H1 (cell line): ENCODE measurements around the gene TMEM132A. TPM values are rescaled to one million over a fixed set of nuclear protein-coding genes. Genes with fewer than 3 reads are reported as not detected.

Experiments
- CTCF ChIA-PET: fragments of 300-600 bp; sonication (Branson Sonifier 250); formaldehyde crosslinking; loops from one replicate; lab custom pipeline; 2021; ENCODE audit not compliant: partially characterized antibody; lab: Charles Lee
- POLR2A ChIA-PET: fragments of 300-600 bp; sonication (Branson Sonifier 250); formaldehyde crosslinking; loops from one replicate; lab custom pipeline; 2021; ENCODE audit warnings: inconsistent platforms; ENCODE audit not compliant: partially characterized antibody; lab: Charles Lee
- DNase-seq, 2 experiments: peaks; one replicate each; pipeline versions ENCODE4 v3.0.0 to v3.0.0-alpha.2; 2010 to 2022; ENCODE audit warnings: low spot score in 2 of 2, low read depth in 1 of 2, mixed read lengths in 1 of 2
- FAIRE-seq: peaks from 2 replicates; lab custom pipeline; 2011; peaks lifted over from hg19 to GRCh38; lab: Jason Lieb, UNC
- H2AFZ ChIP-seq: 2 replicates; pipeline ENCODE4 v1.8.1; 2012; ENCODE audit warnings: low read length, inconsistent platforms
- H2AK5ac ChIP-seq: 2 replicates; pipeline ENCODE4 v1.6.1; 2013; ENCODE audit warnings: low read depth, low read length
- H2BK120ac ChIP-seq: replicated peaks from 2 replicates; pipeline ENCODE3; 2013; ENCODE audit warnings: low read depth, low read length, inconsistent platforms
- H2BK12ac ChIP-seq: 2 replicates; pipeline ENCODE4 v1.6.1; 2013; ENCODE audit warnings: low read depth, low read length
- H2BK15ac ChIP-seq: 2 replicates; pipeline ENCODE4 v1.6.1; 2013; ENCODE audit warnings: low read length
- H2BK20ac ChIP-seq: 2 replicates; pipeline ENCODE4 v1.6.1; 2013; ENCODE audit warnings: low read length
- H2BK5ac ChIP-seq: 2 replicates; pipeline ENCODE4 v1.6.1; 2013; ENCODE audit warnings: low read depth, low read length
- H3K14ac ChIP-seq: 2 replicates; pipeline ENCODE4 v1.6.1; 2013; ENCODE audit warnings: inconsistent platforms; ENCODE audit not compliant: insufficient read length
- H3K18ac ChIP-seq: 2 replicates; pipeline ENCODE4 v1.6.1; 2013; ENCODE audit warnings: low read length; ENCODE audit errors: extremely low read depth
- H3K23ac ChIP-seq: 2 replicates; pipeline ENCODE4 v1.6.1; 2013; ENCODE audit warnings: inconsistent platforms; ENCODE audit not compliant: insufficient read length
- H3K23me2 ChIP-seq: 2 replicates; pipeline ENCODE4 v1.6.1; 2013; ENCODE audit warnings: low read depth, low read length
- H3K27ac ChIP-seq: 2 replicates; pipeline ENCODE4 v1.6.1; 2011; ENCODE audit warnings: low read depth, low read length, inconsistent platforms
- H3K27me3 ChIP-seq, 4 experiments: replicated peaks in 1 of 4; 1 replicate in 1 of 4; 2 replicates in 3 of 4; pipeline versions ENCODE4 v1.6.1 to v1.8.1; 2011 to 2013; ENCODE audit warnings: low read length in 3 of 4, mild to moderate bottlenecking in 3 of 4, inconsistent platforms in 2 of 4, mixed read lengths in 2 of 4, moderate library complexity in 1 of 4; ENCODE audit not compliant: control insufficient read depth in 3 of 4, insufficient read depth in 3 of 4; ENCODE audit errors: extremely low read depth in 1 of 4
- H3K36me3 ChIP-seq, 4 experiments: 2 replicates each; pipeline versions ENCODE4 v1.6.1 to v1.8.1; 2011 to 2013; ENCODE audit warnings: mild to moderate bottlenecking in 4 of 4, low read length in 3 of 4, moderate library complexity in 2 of 4, control low read depth in 1 of 4, inconsistent platforms in 1 of 4; ENCODE audit not compliant: insufficient read depth in 4 of 4, control insufficient read depth in 2 of 4
- H3K4ac ChIP-seq: replicated peaks from 2 replicates; pipeline ENCODE3; 2013; ENCODE audit warnings: low read length, low read depth, mixed read lengths, inconsistent platforms; ENCODE audit not compliant: insufficient read length
- H3K4me1 ChIP-seq, 4 experiments: replicated peaks in 1 of 4; 1 replicate in 1 of 4; 2 replicates in 3 of 4; pipeline versions ENCODE4 v1.6.1 to v1.8.1; 2011 to 2013; ENCODE audit warnings: low read length in 3 of 4, inconsistent platforms in 2 of 4, mixed read lengths in 1 of 4; ENCODE audit not compliant: insufficient read depth in 4 of 4, control insufficient read depth in 3 of 4
- H3K4me2 ChIP-seq, 2 experiments: 2 replicates each; pipeline versions ENCODE4 v1.6.1 to v1.8.1; 2011 to 2013; ENCODE audit warnings: low read depth in 2 of 2, low read length in 2 of 2, control low read depth in 1 of 2, inconsistent platforms in 1 of 2, mild to moderate bottlenecking in 1 of 2; ENCODE audit not compliant: insufficient read depth in 1 of 2
- H3K4me3 ChIP-seq, 4 experiments: fragments of 200-600, 300-600 bp in 1 of 4; sonication (generic), shearing (Covaris generic), sonication (Bioruptor Twin) in 1 of 4; 2 replicates each; pipeline versions ENCODE4 v1.5.1 to v1.8.1; 2011 to 2016; ENCODE audit warnings: low read length in 4 of 4, low read depth in 3 of 4, control low read depth in 2 of 4, inconsistent platforms in 2 of 4, mild to moderate bottlenecking in 2 of 4, mixed read lengths in 1 of 4, moderate library complexity in 1 of 4; ENCODE audit not compliant: insufficient read depth in 2 of 4; ENCODE audit errors: extremely low read depth in 1 of 4
- H3K56ac ChIP-seq: replicated peaks from 2 replicates; pipeline ENCODE3; 2013; ENCODE audit warnings: low read depth, mild to moderate bottlenecking, mixed read lengths, low read length, inconsistent platforms; ENCODE audit not compliant: insufficient read length
- H3K79me1 ChIP-seq: 2 replicates; pipeline ENCODE4 v1.6.1; 2013; ENCODE audit warnings: low read depth, low read length, control low read depth
- H3K79me2 ChIP-seq, 2 experiments: 2 replicates each; pipeline versions ENCODE4 v1.6.1 to v1.8.1; 2012 to 2013; ENCODE audit warnings: low read length in 2 of 2, mild to moderate bottlenecking in 2 of 2, inconsistent platforms in 1 of 2; ENCODE audit not compliant: insufficient read depth in 2 of 2, control insufficient read depth in 1 of 2
- H3K9ac ChIP-seq, 4 experiments: replicated peaks in 1 of 4; 1 replicate in 1 of 4; 2 replicates in 3 of 4; pipeline versions ENCODE4 v1.6.1 to v1.8.1; 2011 to 2013; ENCODE audit warnings: low read depth in 3 of 4, low read length in 3 of 4, control low read depth in 2 of 4, mild to moderate bottlenecking in 2 of 4, moderate library complexity in 2 of 4, inconsistent platforms in 1 of 4; ENCODE audit errors: extremely low read depth in 1 of 4
- H3K9me3 ChIP-seq, 2 experiments: 2 replicates each; pipeline versions ENCODE4 v1.6.1 to v1.8.1; 2012 to 2013; ENCODE audit warnings: mild to moderate bottlenecking in 2 of 2, moderate library complexity in 2 of 2, control low read depth in 1 of 2, inconsistent platforms in 1 of 2, low read depth in 1 of 2, low read length in 1 of 2, mixed read lengths in 1 of 2; ENCODE audit not compliant: insufficient read depth in 2 of 2
- H4K20me1 ChIP-seq, 2 experiments: replicated peaks in 1 of 2; 2 replicates each; pipeline versions ENCODE3 to v1.8.1; 2011 to 2013; ENCODE audit warnings: inconsistent platforms in 2 of 2, low read length in 2 of 2, mild to moderate bottlenecking in 1 of 2; ENCODE audit not compliant: insufficient read depth in 2 of 2, control insufficient read depth in 1 of 2
- H4K5ac ChIP-seq: 2 replicates; pipeline ENCODE4 v1.6.1; 2013; ENCODE audit warnings: low read length, low read depth, mixed read lengths, inconsistent platforms; ENCODE audit not compliant: insufficient read length
- H4K8ac ChIP-seq: 2 replicates; pipeline ENCODE4 v1.8.0; 2013; ENCODE audit warnings: mild to moderate bottlenecking, moderate library complexity, low read length, inconsistent platforms; ENCODE audit not compliant: insufficient read depth; ENCODE audit errors: extremely low read depth
- H4K91ac ChIP-seq: replicated peaks from 2 replicates; pipeline ENCODE3; 2013; ENCODE audit warnings: low read length, mixed read lengths, inconsistent platforms; ENCODE audit not compliant: insufficient read length
- ATF2 ChIP-seq: IDR thresholded peaks from 2 replicates; pipeline ENCODE4 v1.6.1; 2012; ENCODE audit warnings: low read length, inconsistent platforms
- CBX5 ChIP-seq: fragments of 300-800, 300-1000 bp; sonication (generic); IDR thresholded peaks from 2 replicates; pipeline ENCODE4 v1.7.1; 2016; ENCODE audit warnings: antibody characterized with exemption, low read length, low read depth
- CBX8 ChIP-seq: fragments of 300-800, 300-1000 bp; sonication (generic); IDR thresholded peaks from 2 replicates; pipeline ENCODE4 v1.7.1; 2016; ENCODE audit warnings: low read depth, low read length, borderline replicate concordance
- CHD1 ChIP-seq: IDR thresholded peaks from 2 replicates; pipeline ENCODE4 v1.6.1; 2012; ENCODE audit warnings: low read depth, low read length, improper control_type of control experiment
- JUND ChIP-seq: IDR thresholded peaks from 2 replicates; pipeline ENCODE4 v1.6.1; 2011; ENCODE audit warnings: mild to moderate bottlenecking, improper control_type of control experiment, low read length
- KDM4A ChIP-seq: IDR thresholded peaks from one replicate; pipeline ENCODE4 v1.7.1; 2012; ENCODE audit warnings: low read depth, mild to moderate bottlenecking, moderate library complexity, low read length, inconsistent platforms; ENCODE audit not compliant: severe bottlenecking
- NANOG ChIP-seq: IDR thresholded peaks from 2 replicates; pipeline ENCODE4 v1.6.1; 2011; ENCODE audit warnings: low read length, low read depth, mild to moderate bottlenecking, inconsistent platforms; ENCODE audit not compliant: insufficient read depth, poor library complexity, severe bottlenecking
- RAD21 ChIP-seq, 2 experiments: IDR thresholded peaks in 1 of 2; conservative IDR thresholded peaks in 1 of 2; 2 replicates each; pipeline ENCODE4 v1.6.1; 2011; ENCODE audit warnings: low read depth in 2 of 2, low read length in 2 of 2, improper control_type of control experiment in 1 of 2, inconsistent platforms in 1 of 2, mild to moderate bottlenecking in 1 of 2, moderate library complexity in 1 of 2
- TAF1 ChIP-seq: IDR thresholded peaks from 2 replicates; pipeline ENCODE4 v1.6.1; 2011; ENCODE audit warnings: mild to moderate bottlenecking, low read depth, low read length
- TBP ChIP-seq: IDR thresholded peaks from 2 replicates; pipeline ENCODE4 v1.6.1; 2011; ENCODE audit warnings: low read depth, low read length, improper control_type of control experiment
- WGBS, 2 experiments: shearing (Covaris generic) in 1 of 2; methylation state at CpG; one replicate each; pipeline versions ENCODE4 v1.1.6 to v1.1.7; 2013 to 2015; ENCODE audit warnings: low lambda C conversion rate in 2 of 2, mixed read lengths in 2 of 2, inconsistent platforms in 1 of 2, low coverage in 1 of 2, missing lambda C conversion rate in 1 of 2; ENCODE audit not compliant: insufficient replicate concordance in 2 of 2, insufficient coverage in 1 of 2, insufficient read length in 1 of 2; ENCODE audit errors: extremely low coverage in 1 of 2, missing lambda C conversion rate in 1 of 2; 5-methylcytosine and 5-hydroxymethylcytosine counted together
- polyA plus RNA-seq, 7 experiments: library from polyadenylated mRNA; depleted of rRNA in 3 of 7; stranded (reverse) in 5 of 7; unstranded in 2 of 7; fragments of >200 nt in 5 of 7; fragments of 200-250 nt in 2 of 7; gene quantifications; 1 replicate in 5 of 7; 2 replicates in 1 of 7; 4 replicates in 1 of 7; pipeline versions ENCODE4 v1.2.1 to v1.2.3, GENCODE V29; 2011 to 2013; ENCODE audit warnings: missing spikeins in 2 of 7, mixed read lengths in 2 of 7
- total RNA-seq: library from RNA; stranded (reverse); fragmentation: NEBNext Ultra II Directional; extraction: Animal tissue kit (Norgen Biotek cat#: 25700); gene quantifications from 2 replicates; pipeline ENCODE4 v1.2.1, GENCODE V29; 2021
- TF ChIP-seq, protein P1 (sequence below): IDR thresholded peaks from 2 replicates; pipeline ENCODE4 v1.6.1; 2012; ENCODE audit warnings: inconsistent platforms

Gene TMEM132A
- total and polyA plus RNA-seq, 2 of the 8 experiments (the other 6 are each of a cell fraction or from before 2014, with no cell fraction given): 46.6 to 97.9 TPM

- Histone ChIP-seq H2BK15ac (no peak overlapping the region), H3K14ac (no peak overlapping the region), H3K23me2 (peaks cover 8% of the 10 kb centered on the region), H3K56ac (no peak overlapping the region), H2BK20ac (no peak overlapping the region), H3K4me2 (no peak overlapping the region), H2AK5ac (no peak overlapping the region), H3K79me2 (peaks cover 5 to 24% of the 10 kb centered on the region in 2 experiments), H3K27ac (no peak overlapping the region), H3K4me3 (no peak overlapping the region), H4K8ac (no peak overlapping the region), H3K27me3 (no peaks in the 10 kb centered on the region; a peak in 1 of 7 replicates), H2AFZ (no peak overlapping the region), H2BK5ac (no peak overlapping the region), H3K4me1 (peaks cover 10 to 27% (median 18%) of the 10 kb centered on the region in 4 experiments), H3K23ac (no peak overlapping the region), H2BK12ac (peak overlapping the region; percentile 13; the same call in 1 of the 2 replicates), H3K9me3 (no peaks in the 10 kb centered on the region), H4K5ac (no peak overlapping the region), H3K9ac (no peak overlapping the region), H4K20me1 (peaks cover 0 to 13% of the 10 kb centered on the region in 2 experiments), H4K91ac (no peak overlapping the region), H3K36me3 (peaks cover 3 to 14% (median 9%) of the 10 kb centered on the region in 4 experiments; a peak in 5 of 8 replicates), H3K4ac (no peak overlapping the region), H3K18ac (no peak overlapping the region), H2BK120ac (no peak overlapping the region), H3K79me1 (no peaks in the 10 kb centered on the region; the same call in 1 of the 2 replicates)
- no peak for DNase-seq
- FAIRE-seq: no peak
- WGBS, 2 experiments: 100% methylated on average over 1 of the region's 1 CpG; no CpG with 5 or more reads in 1 of the 2 experiments
- ChIA-PET POLR2A (interaction anchor here (4.2 kb wide), 1 partner anchor 12 kb away, joined by 28 read pairs; the partner anchor contains the start of gene PRPF19), CTCF (interaction anchor here (1.2 kb wide), 2 partner anchors 12 to 28 kb away, joined by 3 to 4 read pairs; no protein-coding TSS in a partner anchor)
- TF ChIP-seq TBP: no peak
- no peak for TF ChIP-seq CBX5
- TF ChIP-seq NANOG: no peak
- no peak for TF ChIP-seq JUND
- TF ChIP-seq ATF2: no peak
- TF ChIP-seq CBX8: no peak
- no peak for TF ChIP-seq TAF1
- TF ChIP-seq CHD1: no peak
- no peak for TF ChIP-seq RAD21 (IDR thresholded peaks at IDR 0.05 in 1 of 2, conservative IDR thresholded peaks at IDR 0.05 in 1 of 2; ENCODE audit: low read depth in 2 of 2, low read length in 2 of 2)
- no peak for TF ChIP-seq KDM4A
- TF ChIP-seq, protein P1, sequence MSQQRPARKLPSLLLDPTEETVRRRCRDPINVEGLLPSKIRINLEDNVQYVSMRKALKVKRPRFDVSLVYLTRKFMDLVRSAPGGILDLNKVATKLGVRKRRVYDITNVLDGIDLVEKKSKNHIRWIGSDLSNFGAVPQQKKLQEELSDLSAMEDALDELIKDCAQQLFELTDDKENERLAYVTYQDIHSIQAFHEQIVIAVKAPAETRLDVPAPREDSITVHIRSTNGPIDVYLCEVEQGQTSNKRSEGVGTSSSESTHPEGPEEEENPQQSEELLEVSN: no peak
Measured at GRCh38 chr11:60917267-60917666, 7.0 kb upstream of the TMEM132A start.
